ENCODE data around the gene PNPLA3.

Gene PNPLA3

GRCh38 chr22:43923631-43924464 is at the start of gene PNPLA3:
Gene PNPLA3 (plus strand): TSS chr22:43923805. CDS start chr22:43923912, 107 bp downstream.
- DNase-seq (ENCODE audit: low read depth in 2 of 2) = peak; percentile 60 to 64

GRCh38 chr22:43876866-43877509 is 46.6 kb upstream of the PNPLA3 start:
- no peak for DNase-seq (ENCODE audit: low read depth in 2 of 2)

GRCh38 chr22:43878079-43878795 is 45.4 kb upstream of the PNPLA3 start:
- no peak for DNase-seq (ENCODE audit: low read depth in 2 of 2)

GRCh38 chr22:43878831-43879550 is 44.6 kb upstream of the PNPLA3 start:
- no peak for DNase-seq (ENCODE audit: low read depth in 2 of 2)

GRCh38 chr22:43879901-43880540 is 43.6 kb upstream of the PNPLA3 start:
- no peak for DNase-seq (ENCODE audit: low read depth in 2 of 2)

- no peak for DNase-seq (ENCODE audit: low read depth in 2 of 2)
Measured at GRCh38 chr22:43880541-43880991, 43.0 kb upstream of the PNPLA3 start.

GRCh38 chr22:43881091-43882061 is 42.2 kb upstream of the PNPLA3 start:
- no peak for DNase-seq (ENCODE audit: low read depth in 2 of 2)

- DNase-seq (ENCODE audit: low read depth in 2 of 2) = no peak
Measured at GRCh38 chr22:43882122-43882767, 41.4 kb upstream of the PNPLA3 start.

GRCh38 chr22:43883012-43883661 is 40.5 kb upstream of the PNPLA3 start:
- peak in 1 of 2 experiments; percentile 9 for DNase-seq (ENCODE audit: low read depth in 2 of 2)

GRCh38 chr22:43883719-43884415 is 39.7 kb upstream of the PNPLA3 start:
- no peak for DNase-seq (ENCODE audit: low read depth in 2 of 2)

- no peak for DNase-seq (ENCODE audit: low read depth in 2 of 2)
Measured at GRCh38 chr22:43884600-43885318, 38.8 kb upstream of the PNPLA3 start.

GRCh38 chr22:43885319-43885671 is 38.3 kb upstream of the PNPLA3 start:
- no peak for DNase-seq (ENCODE audit: low read depth in 2 of 2)

GRCh38 chr22:43885786-43886185 is 37.8 kb upstream of the PNPLA3 start:
- DNase-seq (ENCODE audit: low read depth in 2 of 2) = no peak

GRCh38 chr22:43886231-43886630 is 37.4 kb upstream of the PNPLA3 start:
- DNase-seq (ENCODE audit: low read depth in 2 of 2) = no peak

- DNase-seq (ENCODE audit: low read depth in 2 of 2) = no peak
Measured at GRCh38 chr22:43887391-43887790, 36.2 kb upstream of the PNPLA3 start.

GRCh38 chr22:43888740-43889139 is 34.9 kb upstream of the PNPLA3 start:
- no peak for DNase-seq (ENCODE audit: low read depth in 2 of 2)

- no peak for DNase-seq (ENCODE audit: low read depth in 2 of 2)
Measured at GRCh38 chr22:43889201-43889859, 34.3 kb upstream of the PNPLA3 start.

All from fibroblast of skin of left biceps (primary cell).